Stimulated activated CD4-positive, alpha-beta T cell treated with anti-CD3 and anti-CD28 coated beads, Interleukin-4, amount 100 ng/mL, for 4 hours (primary cell): ENCODE measurements around the gene PSPH.
A peak's percentile ranks its signal among the peaks of the same experiment; 100 is the strongest.
"Not testable (repeated sequence)": the region's sequence is repeated elsewhere in the genome, so short reads cannot be mapped to it uniquely, and the experiment has no call there.

Experiments used
- DNase-seq, 2 experiments: peaks; one replicate each; pipeline ENCODE4 v3.0.0-alpha.2; 2020

Gene PSPH

DNA sequence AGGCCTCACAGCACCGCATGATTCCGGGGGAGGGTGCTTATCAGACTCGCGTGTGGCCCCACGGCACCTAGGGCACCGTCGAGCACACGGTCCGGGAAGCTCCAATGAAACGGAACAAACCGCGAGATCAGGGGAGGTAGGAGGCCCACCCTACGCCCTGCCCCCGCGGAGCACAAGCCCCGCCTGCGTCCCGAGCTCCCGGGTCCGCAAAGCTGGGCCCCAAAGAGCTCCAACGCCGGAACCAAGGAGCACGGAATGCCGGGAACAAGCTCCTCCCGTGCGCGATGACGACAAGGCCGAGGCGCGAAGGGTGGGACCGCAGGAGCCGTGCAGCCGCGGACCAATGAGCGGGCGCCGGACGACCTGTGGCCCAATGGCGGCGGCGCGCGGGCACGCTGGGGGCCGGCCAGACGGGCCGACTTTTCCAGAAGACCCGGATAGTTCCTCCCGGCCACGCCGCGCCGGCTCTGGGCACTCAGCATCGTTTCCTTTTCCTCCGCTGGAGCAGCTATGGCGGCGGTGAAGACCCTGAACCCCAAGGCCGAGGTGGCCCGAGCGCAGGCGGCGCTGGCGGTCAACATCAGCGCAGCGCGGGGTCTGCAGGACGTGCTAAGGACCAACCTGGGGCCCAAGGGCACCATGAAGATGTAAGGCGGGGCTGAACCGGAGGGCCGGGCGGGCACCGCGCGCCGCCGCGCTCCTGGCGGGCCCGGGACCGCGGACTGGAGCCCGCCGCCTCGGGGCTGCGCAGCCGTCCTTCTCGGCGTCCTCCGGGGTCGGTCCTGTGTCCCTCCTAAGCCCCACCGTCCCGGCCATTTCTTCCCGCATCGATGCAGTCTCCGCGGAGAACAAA, at the start of gene PSPH, which contains the start of gene CCT6A:
Gene PSPH (minus strand): TSS at position 106 of the 853 bp plus-strand sequence. CDS start 30,232 bp downstream, outside the sequence.
Gene CCT6A (plus strand): TSS at position 427 of the 853 bp plus-strand sequence. CDS start 84 bp downstream, at position 511.
- peak; percentile 94 for DNase-seq

DNA sequence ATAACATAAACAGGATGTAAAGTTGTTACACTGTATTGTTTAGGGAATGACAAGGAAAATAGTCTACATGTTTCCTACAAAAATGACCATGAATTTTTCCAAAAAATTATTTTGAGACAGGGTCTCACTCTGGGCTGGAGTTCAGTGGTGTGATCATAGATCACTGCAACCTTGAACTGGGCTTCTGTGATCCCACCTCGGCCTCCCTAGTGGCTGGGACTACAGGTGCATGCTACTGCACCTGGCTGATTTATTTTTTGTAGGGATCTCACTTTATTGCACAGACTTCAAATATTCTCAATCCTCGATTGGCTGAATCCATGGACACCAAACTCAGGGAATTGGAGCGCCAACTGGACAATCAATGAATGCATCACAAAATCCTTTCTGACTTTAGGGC, 48.4 kb upstream of the PSPH start:
- DNase-seq, result no peak

DNA sequence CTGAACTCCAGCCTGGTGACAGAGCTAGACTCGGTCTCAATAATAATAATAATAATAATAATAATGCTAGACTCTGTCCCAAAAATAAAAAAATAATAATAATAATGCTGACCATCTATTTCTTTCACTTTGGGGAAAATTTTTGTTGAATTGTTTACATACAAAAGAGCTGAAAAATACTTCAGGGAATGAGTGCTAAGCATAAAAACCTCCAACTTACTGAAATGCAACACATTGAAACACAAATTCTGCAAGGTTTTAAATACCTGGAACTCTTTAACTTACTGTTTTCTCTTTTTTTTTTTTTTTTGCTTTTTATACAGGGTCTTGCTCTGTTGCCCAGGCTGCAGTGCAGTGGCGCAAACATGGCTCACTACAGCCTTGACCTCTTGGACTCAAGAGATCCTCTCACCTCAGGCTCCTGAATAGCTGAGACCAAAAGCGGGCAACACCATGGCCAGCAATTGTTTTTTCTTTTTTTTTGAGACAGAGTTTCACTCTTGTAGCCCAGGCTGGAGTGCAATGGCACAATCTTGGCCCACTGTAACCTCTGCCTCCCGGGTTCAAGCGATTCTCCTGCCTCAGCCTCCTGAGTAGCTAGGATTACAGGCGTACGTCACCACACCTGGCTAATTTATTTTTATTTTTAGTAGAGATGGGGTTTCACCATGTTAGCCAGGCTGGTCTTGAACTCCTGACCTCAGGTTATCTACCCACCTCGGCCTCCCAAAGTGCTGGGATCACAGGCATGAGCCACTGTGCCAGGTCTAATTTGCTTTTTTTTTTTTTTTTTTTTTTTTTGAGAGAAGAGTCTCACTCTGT, 47.2 kb upstream of the PSPH start:
- DNase-seq, result not testable (repeated sequence)

DNA sequence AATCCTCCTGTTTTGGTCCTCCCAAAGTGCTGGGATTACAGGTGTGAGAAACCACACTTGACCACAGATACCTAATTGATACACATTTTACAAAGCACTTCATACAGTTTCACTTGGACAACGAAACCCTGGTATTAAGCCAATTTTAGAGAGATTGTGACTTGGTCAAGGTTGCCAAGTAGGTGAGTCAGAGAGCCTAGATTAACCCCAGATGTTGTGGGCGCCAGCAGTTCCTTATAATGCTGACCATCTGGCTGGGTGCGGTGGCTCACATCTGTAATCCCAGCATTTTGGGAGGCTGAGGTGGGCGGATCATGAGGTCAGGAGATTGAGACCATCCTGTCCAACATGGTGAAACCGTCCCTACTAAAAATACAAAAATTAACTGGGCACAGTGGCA, 46.5 kb upstream of the PSPH start:
- no peak for DNase-seq

DNA sequence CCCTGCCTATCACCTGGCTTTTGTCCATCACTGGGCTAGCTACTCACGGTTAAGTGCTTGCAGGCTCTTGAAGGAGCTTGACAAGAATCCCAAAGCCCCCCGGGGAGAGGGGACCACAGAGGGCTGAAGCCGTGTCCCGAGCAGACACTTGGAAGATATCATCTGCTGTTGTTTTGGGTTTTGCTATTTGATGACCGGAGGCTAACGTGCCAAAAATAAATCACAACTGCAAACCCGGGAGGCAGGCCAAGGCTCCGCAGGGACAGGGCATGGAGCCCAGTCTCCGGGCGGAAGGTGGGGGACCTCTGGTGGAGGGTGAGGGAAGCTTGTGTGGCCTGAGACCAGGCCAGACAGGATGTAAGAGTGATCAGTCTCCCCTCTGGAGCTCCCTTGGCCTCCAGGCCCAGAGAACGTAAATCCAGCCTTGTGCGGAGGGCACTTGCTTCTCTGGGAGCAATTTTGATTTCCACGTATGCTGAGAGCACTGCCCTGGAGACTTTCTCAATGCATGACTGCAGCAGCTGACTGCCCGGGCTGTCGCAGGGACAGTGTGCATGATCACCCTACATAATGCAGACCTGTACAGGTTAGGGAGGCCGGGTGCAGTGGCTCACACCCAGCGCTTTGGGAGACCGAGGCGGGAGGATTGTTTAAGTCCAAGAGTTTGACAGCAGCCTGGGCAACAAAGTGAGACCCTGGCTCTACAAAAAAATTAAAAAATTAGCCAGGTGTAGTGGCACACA, 41.7 kb upstream of the PSPH start, which contains the start of gene PHKG1:
Gene PHKG1 (minus strand): TSS at position 164 of the 743 bp plus-strand sequence. CDS start 4,011 bp downstream, outside the sequence.
- no peak for DNase-seq

DNA sequence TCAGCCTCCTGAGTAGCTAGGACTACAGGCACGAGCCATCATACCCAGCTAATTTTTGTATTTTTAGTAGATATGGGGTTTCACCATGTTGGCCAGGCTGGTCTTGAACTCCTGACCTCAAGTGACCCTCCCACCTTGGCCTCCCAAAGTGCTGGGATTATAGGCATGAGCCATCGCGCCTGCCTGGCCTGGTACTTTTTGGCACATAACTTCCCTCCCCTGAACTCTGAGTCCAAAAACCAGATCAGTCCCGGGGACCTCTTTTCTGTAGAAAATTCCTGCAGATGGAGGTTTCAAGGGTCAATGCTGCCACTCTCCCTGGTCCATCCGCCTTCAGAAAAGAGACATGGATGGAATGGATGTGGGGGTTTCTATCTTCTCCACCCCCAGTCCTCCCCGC, 41.1 kb upstream of the PSPH start:
- DNase-seq, result not testable (repeated sequence)

DNA sequence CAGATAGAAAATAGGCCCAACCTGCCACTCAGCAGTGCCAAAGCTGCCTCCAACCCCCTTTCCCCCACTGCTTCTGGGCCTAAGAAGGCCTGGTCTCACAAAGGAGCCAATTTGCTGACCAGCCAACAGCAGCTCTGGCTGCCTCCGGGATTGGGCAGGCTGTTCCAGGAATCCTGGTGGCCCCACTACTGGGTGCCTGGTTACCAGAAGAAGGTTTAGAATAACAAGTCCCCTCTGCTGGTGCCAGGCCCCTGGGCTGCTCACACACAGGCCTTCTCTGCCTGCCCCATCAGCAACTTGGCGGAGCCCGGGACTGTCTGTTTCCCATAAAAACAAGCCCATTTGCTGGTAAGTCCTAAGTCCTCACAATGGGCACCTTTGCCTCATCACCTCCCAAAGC, 40.3 kb upstream of the PSPH start:
- no peak for DNase-seq

DNA sequence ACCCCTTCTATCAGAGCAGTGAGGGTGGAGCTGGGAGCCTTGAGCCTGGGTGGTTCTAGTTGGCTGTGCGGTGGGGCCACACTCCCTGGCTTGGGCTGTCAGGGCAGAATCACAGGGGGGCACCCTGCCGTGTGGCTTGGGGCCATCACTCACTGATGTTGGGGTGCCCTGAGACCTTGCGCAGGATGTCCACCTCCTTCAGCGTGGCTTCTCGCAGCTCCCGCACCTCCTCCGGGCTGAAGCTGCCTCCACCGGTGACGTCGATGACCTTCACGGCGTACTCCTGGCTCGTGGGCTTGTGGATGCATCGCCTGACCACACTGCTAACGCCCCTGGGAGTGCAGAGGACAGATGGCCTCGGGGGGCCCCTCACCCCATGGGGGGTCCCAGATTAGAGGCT, 36.2 kb upstream of the PSPH start:
- no peak for DNase-seq

DNA sequence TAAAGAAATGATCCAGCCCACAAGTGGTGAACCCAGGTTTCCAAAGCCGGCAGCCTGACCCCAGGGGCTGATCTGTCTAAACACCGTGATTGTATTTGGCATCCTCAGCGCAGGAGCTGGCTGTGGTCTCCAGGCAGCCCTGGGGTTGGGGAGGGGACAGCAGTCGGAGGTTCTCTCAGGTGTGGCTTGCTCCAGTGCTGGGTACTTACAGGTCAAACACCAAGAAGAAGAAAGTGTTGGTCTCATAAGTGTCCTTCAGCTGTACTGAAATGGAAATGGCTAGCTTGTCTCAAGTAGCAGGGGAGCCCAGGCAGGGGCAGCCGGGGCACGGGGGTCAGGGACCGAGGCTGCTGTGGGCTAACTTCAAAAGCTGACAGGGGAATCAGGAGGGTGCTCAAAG, 35.5 kb upstream of the PSPH start:
- no peak for DNase-seq

DNA sequence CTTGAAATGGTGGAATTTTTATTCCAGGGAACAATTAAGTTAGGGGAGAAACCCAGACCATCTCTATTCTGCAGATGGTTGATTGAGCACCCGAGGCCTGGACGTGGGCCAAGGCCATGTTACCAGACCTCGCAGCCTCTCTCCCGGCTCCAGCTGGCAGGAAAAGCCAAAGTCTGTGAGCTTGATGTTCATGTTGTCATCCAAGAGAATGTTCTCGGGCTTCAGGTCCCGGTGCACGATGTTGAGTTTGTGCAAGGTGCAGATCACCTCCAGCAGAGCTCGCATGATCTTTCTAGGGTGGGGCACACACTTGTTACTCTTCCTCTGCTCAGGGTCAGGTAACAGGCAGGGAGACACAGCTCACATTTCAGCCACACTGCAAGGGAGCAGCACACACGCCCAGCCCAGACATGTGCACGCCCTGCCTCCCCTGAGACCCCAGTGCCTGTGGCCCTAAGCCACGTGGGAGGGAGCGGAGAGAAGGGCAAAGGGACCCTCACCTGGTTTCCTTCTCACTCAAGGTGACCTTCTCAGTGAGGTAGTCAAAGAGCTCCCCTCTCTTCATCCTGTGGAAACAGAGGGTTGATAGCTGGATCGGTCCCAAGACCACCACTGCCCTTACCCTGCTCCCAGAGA, 32.0 kb upstream of the PSPH start:
- no peak for DNase-seq

DNA sequence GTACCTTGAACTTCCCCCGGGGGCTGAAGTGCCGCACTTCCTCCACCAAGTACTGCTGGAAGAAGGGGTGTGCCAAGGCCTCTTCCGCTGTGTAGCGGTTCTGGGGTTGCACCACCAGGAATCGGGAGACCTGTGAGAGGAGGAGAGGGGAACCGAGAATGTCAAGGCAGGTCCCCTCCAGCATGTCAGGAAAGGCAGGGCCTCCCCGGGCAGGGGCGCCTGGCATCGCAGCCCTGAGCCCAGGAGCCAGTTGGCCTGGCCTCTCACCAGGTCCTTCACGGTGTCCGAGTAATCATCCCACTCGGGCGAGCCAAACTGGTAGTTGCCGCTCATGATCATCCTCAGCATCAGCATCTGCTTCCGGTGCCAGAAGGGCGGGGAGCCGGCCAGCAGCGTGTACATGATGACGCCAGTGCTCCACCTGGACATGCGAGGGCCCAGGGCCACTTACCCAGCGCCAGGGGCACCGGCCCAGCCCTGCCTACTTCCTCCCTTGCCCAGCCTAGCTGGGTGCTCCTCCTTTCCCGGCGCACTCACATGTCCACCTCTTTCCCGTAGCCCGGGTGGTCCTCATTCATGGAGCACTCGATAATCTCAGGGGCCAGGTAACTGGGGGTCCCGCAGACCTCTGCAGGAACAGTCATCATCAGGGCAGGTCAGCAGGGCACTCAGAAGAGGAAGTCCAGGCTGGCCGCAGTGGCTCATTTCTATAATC, 30.5 kb upstream of the PSPH start:
- DNase-seq, result no peak

DNA sequence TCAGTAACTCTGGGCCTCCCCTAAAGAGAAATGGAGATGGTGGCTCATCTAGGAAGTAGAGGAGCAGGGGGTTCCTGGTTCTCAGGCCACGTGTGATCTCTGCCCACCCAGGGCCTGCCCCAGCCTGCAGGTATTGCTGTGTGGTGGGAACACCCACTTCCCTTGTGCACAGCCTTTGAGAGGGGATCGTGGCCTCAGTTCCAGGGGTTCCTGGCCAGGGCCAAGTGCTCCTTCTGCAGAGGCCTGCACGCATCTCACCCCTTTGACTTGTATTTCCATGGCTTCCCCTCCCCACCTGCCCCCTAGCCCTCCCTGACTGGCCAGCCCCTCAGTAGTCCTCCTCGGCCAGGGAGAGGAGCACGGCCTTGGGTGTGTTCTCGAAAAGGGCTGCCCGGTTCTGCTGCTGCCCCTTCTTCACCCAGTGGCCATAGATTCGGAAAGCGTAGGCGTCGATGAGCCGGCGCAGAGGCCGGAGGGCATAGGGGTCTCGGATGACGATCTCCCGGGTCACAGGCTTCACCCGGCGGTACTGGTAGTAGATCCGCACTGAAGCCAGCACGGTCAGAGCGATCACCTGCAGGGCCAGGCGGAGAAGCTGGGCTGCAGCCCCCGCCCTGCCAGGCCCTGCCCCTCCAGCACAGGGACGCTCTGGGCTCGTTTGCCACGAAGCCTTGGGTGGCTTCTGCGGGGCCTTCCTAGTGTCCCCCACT, 29.6 kb upstream of the PSPH start:
- DNase-seq, result not testable (repeated sequence)

DNA sequence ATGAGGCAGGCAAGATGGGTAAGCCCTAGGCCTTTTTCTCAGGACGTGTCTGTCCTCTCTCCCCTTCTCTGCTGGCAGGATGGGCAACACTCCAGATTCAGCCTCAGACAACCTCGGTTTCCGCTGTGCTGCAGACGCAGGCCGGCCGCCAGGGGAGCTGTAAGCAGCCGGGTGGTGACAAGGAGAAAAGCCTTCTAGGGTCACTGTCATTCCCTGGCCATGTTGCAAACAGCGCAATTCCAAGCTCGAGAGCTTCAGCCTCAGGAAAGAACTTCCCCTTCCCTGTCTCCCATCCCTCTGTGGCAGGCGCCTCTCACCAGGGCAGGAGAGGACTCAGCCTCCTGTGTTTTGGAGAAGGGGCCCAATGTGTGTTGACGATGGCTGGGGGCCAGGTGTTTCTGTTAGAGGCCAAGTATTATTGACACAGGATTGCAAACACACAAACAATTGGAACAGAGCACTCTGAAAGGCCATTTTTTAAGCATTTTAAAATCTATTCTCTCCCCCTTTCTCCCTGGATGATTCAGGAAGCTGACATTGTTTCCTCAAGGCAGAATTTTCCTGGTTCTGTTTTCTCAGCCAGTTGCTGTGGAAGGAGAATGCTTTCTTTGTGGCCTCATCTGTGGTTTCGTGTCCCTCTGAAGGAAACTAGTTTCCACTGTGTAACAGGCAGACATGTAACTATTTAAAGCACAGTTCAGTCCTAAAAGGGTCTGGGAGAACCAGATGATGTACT, 28.4 kb upstream of the PSPH start:
- DNase-seq, result no peak

DNA sequence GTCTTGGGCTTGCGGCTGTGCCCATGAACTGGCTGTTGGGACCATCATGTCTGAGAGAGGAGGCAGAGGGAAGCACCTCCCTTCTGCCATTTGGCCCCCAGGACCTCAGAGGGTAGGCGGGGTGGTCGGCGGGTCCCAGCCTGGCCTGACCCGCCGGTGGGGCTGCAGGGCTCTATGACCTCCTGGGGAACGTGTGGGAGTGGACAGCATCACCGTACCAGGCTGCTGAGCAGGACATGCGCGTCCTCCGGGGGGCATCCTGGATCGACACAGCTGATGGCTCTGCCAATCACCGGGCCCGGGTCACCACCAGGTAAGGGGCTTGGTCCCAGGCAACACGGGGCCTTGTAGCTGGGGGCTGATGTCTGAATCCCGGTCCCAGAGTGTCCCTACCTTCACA, 27.0 kb upstream of the PSPH start:
- no peak for DNase-seq

DNA sequence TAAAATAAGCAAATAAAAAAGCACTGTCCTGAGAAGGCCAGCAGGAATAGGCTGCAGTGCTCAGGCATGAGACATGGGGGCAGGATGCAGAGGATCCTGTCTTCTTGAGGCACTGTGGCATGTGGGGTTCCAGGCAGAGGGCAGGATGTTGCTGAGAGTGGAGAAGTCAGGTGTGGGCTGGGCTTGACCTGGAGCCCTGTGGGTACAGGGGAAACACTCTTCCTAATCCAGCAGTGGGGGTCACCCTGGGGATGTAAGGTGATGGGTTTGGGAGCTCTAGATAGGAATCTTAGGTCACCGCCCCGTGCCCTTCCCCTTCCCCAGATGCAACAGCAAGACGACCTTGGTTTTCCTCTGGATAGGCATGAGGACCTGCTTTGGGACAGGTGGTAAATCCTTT, 26.4 kb upstream of the PSPH start:
- no peak for DNase-seq

DNA sequence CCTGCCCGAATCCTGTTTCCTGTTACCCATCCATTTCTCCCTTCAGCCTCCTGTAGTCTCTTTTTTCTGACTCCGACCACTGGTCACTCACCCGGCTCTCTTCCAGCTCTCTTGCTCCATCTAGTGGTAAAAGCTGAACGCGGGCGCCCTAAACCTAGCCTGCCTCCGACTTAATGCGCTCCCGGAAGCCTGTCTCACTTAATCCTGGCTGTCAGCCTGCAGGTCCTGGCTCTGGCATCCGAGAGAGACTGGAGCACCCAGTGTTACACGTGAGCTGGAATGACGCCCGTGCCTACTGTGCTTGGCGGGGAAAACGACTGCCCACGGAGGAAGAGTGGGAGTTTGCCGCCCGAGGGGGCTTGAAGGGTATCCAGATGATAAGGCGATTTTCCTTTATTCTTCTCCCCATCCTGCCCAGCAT, 23.1 kb upstream of the PSPH start:
- peak; percentile 48 to 57 for DNase-seq

DNA sequence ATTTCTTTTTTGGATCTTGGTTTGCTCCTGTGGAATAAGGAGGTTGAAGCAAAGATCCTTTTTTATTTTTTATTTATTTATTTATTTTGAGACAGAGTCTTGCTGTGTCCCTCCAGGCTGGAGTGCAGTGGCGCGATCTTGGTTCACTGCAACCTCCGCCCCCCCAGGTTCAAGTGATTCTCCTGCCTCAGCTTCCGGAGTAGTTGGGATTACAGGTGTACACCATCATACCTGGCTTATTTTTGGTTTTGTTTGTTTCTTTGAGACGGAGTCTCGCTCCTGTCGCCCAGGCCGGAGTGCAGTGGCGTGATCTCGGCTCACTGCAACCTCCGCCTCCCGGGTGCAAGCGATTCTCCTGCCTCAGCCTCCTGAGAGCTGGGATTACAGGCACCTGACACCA, 15.1 kb upstream of the PSPH start:
- not testable (repeated sequence) for DNase-seq

DNA sequence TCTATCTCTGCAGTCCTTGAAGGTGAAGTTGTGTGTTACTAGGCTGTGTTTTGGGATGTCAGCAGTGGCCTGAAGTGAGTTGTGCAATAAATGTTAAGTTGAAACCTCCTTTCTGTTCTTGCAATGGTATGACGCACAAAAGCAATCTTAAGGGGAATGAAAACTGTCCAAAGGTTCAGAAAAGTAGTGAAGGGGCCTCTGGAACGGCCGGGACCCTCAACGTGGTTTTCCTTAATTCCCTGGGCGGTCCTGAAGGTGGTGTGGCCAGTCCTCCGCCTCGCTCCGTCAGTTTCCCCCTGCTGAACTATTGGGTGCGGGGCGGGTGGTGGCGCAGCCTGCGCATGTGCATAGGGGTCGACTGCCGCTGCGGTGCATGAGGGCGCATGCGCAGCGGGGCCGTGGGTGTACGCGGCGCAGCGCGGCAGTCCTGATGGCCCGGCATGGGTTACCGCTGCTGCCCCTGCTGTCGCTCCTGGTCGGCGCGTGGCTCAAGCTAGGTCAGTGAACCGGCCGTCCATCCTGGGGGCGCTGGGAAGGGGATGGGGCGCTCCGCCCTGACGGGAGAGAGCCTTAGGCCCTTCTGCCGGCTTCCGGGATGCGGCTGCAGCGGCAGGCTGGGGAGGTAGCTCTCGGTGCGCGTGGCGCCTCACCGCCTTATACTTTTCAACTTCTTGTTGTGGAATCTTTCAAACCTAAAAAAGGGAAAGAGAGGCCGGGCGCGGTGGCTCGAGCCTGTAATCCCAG, 12.8 kb upstream of the PSPH start, which contains the start of gene SUMF2:
Gene SUMF2 (plus strand): TSS at position 405 of the 744 bp plus-strand sequence. CDS start 26 bp downstream, at position 431.
- peak; percentile 87 to 92 for DNase-seq

DNA sequence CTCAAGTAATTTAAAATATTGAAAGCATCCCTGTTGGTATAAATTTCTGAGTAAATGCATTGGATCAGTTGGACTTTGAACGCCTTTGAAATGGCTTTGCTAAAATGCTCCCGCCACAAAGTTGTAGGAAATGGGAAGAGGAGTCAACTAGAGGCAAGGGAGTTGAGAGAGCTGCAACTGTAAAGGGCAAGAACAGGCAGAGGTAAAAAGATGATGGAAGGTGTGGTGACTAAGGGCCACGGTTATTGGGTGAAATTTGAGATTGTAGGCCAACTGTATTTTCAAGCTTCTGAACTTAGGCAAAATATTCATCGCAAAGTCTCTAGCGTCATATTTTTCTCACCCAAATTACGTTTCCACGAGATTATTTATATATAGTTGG, 12.2 kb upstream of the PSPH start:
- DNase-seq, result no peak
